Glutamatergic neuron (in vitro differentiated cells): ENCODE data around the gene DCAF12. TPM values are rescaled to one million over a fixed set of nuclear protein-coding genes. Genes with fewer than 3 reads are reported as not detected.

Experiments
- DNase-seq: peaks from one replicate; pipeline ENCODE4 v3.0.0; 2022
- H3K27ac Mint-ChIP-seq: one replicate; pipeline ENCODE4 v1.8.0; 2020; ENCODE audit warnings: mild to moderate bottlenecking, mixed read lengths, inconsistent platforms; ENCODE audit not compliant: unreplicated experiment
- H3K27me3 Mint-ChIP-seq: one replicate; pipeline ENCODE4 v1.8.0; 2020; ENCODE audit warnings: mild to moderate bottlenecking, moderate library complexity, mixed read lengths, inconsistent platforms; ENCODE audit not compliant: unreplicated experiment
- H3K36me3 Mint-ChIP-seq: one replicate; pipeline ENCODE4 v1.8.0; 2020; ENCODE audit warnings: mild to moderate bottlenecking, mixed read lengths, inconsistent platforms; ENCODE audit not compliant: unreplicated experiment
- H3K4me1 Mint-ChIP-seq: one replicate; pipeline ENCODE4 v1.8.0; 2020; ENCODE audit warnings: mild to moderate bottlenecking, low read depth, mixed read lengths, inconsistent platforms; ENCODE audit not compliant: unreplicated experiment
- H3K4me3 Mint-ChIP-seq: one replicate; pipeline ENCODE4 v1.8.0; 2020; ENCODE audit warnings: mild to moderate bottlenecking, mixed read lengths, inconsistent platforms; ENCODE audit not compliant: unreplicated experiment
- H3K9me3 Mint-ChIP-seq: one replicate; pipeline ENCODE4 v1.8.0; 2020; ENCODE audit warnings: mild to moderate bottlenecking, moderate library complexity, mixed read lengths, inconsistent platforms; ENCODE audit not compliant: unreplicated experiment
- total RNA-seq: library from RNA; stranded (reverse); fragmentation: NEBNext Ultra II Directional; extraction: Animal tissue kit (Norgen Biotek cat#: 25700); gene quantifications from one replicate; pipeline ENCODE4 v1.2.1, GENCODE V29; 2021; ENCODE audit not compliant: unreplicated experiment
- TF ChIP-seq, protein P1 (sequence below): fragments of 200-600 bp; sonication (generic); IDR thresholded peaks from one replicate; pipeline ENCODE4 v1.5.0; 2021; ENCODE audit not compliant: partially characterized antibody, unreplicated experiment

DCAF12 gene
- total RNA-seq, 1 donor from 2014 or later: 37.9 TPM

- DNase-seq: no peak
- Mint-ChIP-seq H3K4me1 (no peaks in the 10 kb centered on the region), H3K36me3 (no peaks in the 10 kb centered on the region), H3K9me3 (no peaks in the 10 kb centered on the region), H3K27me3 (no peaks in the 10 kb centered on the region), H3K27ac (no peak overlapping the region), H3K4me3 (no peak overlapping the region)
- TF ChIP-seq, protein P1, sequence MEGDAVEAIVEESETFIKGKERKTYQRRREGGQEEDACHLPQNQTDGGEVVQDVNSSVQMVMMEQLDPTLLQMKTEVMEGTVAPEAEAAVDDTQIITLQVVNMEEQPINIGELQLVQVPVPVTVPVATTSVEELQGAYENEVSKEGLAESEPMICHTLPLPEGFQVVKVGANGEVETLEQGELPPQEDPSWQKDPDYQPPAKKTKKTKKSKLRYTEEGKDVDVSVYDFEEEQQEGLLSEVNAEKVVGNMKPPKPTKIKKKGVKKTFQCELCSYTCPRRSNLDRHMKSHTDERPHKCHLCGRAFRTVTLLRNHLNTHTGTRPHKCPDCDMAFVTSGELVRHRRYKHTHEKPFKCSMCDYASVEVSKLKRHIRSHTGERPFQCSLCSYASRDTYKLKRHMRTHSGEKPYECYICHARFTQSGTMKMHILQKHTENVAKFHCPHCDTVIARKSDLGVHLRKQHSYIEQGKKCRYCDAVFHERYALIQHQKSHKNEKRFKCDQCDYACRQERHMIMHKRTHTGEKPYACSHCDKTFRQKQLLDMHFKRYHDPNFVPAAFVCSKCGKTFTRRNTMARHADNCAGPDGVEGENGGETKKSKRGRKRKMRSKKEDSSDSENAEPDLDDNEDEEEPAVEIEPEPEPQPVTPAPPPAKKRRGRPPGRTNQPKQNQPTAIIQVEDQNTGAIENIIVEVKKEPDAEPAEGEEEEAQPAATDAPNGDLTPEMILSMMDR: no peak
Measured at GRCh38 chr9:34059954-34060353, 66.5 kb downstream of the DCAF12 start.

- H3K9me3 Mint-ChIP-seq: no peaks in the 10 kb centered on the region
- H3K4me1 Mint-ChIP-seq: no peaks in the 10 kb centered on the region
- no peak overlapping the region for H3K27ac Mint-ChIP-seq
- no peaks in the 10 kb centered on the region for H3K27me3 Mint-ChIP-seq
- H3K36me3 Mint-ChIP-seq: no peaks in the 10 kb centered on the region
- no peak for DNase-seq
- no peak overlapping the region for H3K4me3 Mint-ChIP-seq
- TF ChIP-seq, protein P1: no peak
Measured at GRCh38 chr9:34059281-34059680, 67.2 kb downstream of the DCAF12 start.

DNA sequence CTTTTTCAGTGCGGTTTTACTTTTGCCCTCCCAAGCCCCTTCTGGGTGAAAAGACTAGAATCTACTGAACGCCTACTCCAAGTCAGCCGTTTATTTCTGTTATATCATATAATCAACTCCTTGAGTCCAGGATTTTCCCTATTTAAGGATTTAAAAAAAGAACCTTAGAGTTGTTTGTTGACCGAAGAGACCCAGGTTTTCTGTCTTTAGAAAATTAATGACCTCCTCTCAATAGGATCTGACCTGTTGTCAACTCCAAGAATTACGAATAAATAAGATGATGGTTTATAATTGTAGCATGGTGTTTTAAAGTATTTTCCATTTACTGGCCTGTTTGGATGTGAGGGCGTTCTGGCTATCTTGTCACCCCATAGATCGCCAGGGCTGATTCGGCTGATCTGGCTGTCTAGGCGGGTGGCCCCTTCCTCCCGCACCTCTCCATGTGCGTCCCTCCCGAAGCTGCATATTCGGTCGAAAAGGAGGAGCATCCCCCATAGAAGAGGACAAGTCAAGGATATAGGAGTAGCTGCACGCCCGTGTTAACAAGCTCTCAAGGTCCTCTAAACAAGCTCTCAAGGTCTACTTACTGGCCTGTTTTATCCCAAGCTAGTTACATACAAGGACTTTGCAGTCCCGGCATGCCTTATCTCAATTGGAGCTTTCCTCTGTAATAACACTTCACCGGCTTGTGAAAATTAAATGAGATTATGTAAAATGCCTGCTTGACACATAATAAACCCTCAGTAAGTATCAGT is 76.7 kb downstream of the DCAF12 start:
- Mint-ChIP-seq H3K27ac (peak overlapping the region; percentile 100), H3K4me3 (peak overlapping the region; percentile 100), H3K27me3 (peaks cover 14% of the 10 kb centered on the region), H3K9me3 (peaks cover 12% of the 10 kb centered on the region), H3K4me1 (peaks cover 18% of the 10 kb centered on the region), H3K36me3 (peaks cover 5% of the 10 kb centered on the region)
- DNase-seq: no peak
- TF ChIP-seq, protein P1: no peak

GRCh38 chr9:34048727-34049629 is 77.5 kb downstream of the DCAF12 start, which contains the start of gene UBAP2:
Gene UBAP2, minus strand, starts transcription at chr9:34048887. Its CDS starts 31,739 bp downstream, at chr9:34017148.
- Mint-ChIP-seq H3K9me3 (peaks cover 12% of the 10 kb centered on the region), H3K36me3 (peaks cover 5% of the 10 kb centered on the region), H3K4me1 (peaks cover 18% of the 10 kb centered on the region), H3K27me3 (peaks cover 14% of the 10 kb centered on the region), H3K27ac (peak within 1 kb of the TSS; percentile 100), H3K4me3 (peak within 1 kb of the TSS; percentile 100)
- TF ChIP-seq, protein P1: no peak
- peak; percentile 95 for DNase-seq
